DMS79 treated with DMSO at 0.1 percent for 48 hours (cell line): Measurements from ENCODE around the gene ASH1L.
"Not testable (repeated sequence)": the region's sequence is repeated elsewhere in the genome, so short reads cannot be mapped to it uniquely, and the experiment has no call there.

Source experiments
- DNase-seq: peaks from one replicate; lab custom pipeline; 2025; lab: John Stamatoyannopoulos, UW

The ASH1L gene

DNA sequence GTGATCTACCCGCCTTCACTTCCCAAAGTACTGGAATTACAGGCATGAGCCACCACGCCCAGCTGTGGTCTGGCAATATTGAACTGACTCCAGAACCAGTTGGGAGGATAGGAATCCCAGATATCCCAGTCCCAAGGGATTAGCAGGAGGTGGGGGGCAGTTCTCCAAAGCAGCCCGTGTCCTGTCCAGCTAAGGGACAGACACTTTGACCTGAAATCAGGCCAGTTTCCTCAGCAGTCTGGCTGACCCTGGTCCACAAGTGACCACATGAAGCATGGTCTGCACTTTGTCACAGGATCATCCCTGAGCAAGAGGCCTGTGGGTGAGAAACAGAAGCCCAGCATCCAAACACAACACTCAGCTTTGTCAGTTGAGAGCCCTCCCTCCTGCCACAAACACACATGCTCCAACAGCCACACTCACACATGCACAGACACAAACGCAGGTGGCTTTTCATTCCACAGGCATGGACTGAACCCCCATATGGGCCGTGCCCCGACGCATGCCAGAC is 256.7 kb downstream of the ASH1L start:
- DNase-seq, result no peak

DNA sequence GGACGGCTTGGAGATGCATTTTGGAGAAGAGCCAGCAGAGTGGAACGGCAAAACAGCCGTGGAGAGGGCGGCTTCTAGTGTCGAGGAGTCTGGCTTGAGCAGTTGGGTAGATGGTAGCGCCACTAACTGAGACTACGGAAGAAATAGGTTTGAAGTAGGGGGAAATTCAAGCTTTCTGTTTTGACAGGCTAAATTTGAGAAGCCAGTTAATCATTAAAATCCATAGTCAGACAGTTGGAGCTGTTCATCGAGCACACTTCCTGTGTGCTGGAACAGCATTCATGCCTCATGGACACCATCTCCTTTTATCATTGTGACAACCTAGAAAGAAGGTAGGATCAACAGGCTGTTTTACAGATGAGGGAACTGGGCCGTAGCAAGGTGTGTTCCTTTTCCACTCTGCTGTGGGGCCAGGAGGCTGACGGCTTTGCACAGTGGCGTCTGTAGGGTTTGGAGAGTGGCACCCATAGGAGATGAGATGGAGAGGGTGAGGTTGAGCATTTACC is 258.0 kb downstream of the ASH1L start:
- DNase-seq, result no peak

DNA sequence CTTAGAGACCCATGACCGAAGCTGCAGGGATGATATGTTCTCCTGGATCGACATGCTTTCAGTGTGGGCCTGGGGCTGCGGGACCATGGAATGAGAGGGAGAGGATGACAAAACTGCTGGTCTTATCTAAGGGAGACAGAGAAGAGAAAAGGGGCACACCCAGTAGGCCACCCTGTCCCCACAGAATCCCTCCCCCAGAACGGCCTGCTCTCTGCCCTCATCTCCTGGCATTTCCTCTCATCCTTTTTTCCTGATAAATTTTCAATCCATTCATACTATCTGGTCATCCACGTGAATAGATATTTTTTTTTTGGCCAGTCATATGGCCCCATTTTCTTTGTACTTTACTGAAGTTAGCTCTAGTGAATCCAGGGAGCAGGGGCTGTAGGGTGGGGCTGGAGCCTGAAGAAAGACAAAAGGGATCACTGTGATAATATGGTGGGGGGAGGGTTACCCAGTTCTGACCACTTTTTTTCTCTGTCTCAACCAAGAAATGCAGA is 261.2 kb downstream of the ASH1L start, which contains the start of gene PKLR:
PKLR (minus strand) TSS at position 97 of the 500 bp plus-strand sequence; CDS start at position 54, 43 bp downstream.
- no peak for DNase-seq

DNA sequence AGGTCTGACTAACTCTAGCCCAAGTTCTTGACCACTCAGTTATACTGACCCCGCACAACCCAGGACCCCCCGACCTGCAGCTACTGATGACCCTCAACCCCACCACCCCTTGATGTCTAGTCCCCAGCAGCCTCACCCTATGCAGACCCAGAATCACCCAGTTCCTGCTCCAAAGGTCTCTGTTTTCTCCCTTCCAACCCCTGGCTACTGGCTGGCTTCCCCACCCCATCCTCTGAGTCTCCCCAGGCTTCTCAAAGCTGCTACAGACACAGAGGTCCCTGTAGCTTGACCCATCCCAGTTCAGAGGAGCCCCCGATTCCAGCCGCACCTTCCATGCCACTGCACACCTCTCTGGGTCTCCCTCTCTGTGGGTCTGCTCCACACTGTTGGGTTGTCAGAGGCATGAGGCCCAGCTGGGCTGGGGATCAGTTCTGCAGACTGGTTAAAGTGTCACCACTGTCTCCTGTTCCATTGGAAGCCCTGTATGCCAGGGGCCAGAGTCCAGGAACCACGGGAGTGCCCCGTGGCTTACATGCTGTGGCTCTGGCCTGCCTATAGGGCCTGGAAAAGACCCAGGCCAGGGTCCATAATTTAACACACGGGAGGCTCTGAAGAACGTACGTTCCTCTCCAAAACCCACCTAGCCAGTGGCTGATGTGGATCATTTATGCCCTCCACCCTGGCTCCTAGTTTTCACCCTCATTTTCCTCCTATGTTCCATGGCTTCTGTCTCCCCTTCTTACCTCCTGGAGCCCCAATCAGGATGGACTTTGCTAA is 261.9 kb downstream of the ASH1L start:
- no peak for DNase-seq

DNA sequence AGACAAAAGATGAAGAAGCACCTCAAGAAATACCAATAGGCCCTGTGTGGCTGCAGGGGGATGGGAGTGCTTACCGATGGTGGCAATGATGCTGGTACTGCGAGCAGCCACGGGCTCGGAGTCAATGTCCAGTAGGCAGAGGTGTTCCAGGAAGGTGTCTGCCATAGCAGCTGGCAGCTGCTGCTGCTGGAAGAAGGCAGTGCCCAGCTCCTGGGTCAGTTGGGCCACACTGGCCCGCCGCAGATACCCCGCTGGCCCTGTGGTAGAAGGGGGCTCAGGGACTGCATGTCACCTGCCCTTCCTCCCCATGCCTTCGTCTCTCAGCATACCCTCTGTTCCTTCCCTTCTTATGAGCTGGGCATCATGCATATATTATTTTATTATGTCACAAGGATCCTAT is 262.6 kb downstream of the ASH1L start:
- DNase-seq, result no peak

DNA sequence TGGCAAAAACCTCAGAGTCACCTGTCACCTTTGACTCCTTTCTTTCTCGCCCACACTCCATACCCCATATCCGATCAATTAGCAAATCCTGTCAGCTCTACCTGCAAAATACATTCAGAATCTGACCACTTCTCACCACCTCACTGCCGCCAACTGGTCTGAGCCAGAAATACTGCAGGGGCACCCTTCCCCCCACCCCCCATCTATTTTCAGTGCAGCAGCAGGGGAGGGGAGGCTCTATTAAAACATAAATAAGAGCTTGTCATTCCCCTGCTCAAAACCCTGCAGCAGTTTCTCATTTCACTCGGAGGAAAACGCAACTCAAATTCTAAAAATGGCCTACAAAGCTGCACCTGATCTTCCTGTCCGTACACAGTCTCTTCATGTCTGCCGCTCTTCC is 265.2 kb downstream of the ASH1L start:
- no peak for DNase-seq

DNA sequence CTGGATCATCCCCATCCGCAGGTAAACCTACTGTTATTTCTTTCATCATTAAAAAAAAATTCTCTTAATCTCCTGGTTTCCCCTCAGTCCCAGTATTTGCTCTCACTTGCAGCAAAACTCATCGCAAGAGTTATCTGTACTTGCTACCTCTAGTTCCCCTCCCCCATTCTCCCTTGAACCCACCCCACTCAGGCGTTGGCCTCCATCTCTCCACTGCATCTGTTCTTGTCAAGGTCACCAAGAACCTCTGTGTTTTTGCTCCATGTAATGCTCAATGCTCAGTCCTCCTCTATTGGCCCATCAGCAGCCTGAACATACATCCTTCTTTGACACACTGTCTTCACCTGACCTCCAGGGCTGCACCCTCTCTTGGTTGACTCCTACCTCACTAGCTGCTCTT is 265.9 kb downstream of the ASH1L start:
- DNase-seq, result no peak

DNA sequence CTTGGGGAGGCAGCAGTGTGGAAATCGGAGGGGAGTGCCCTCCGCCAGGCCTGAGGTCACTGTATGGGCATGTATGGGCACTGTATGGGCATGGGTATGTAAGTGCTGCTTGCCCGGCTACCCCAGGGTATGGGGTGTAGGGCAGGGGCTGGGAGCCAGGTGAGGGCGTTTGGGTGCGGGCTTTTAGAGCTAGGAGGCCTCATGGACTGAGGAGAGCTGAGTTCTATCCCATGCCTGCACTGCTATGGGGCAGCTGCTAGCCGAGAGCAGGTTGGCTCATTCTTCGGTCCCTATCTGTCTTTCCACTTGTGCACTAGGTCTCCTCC is 266.7 kb downstream of the ASH1L start:
- no peak for DNase-seq

DNA sequence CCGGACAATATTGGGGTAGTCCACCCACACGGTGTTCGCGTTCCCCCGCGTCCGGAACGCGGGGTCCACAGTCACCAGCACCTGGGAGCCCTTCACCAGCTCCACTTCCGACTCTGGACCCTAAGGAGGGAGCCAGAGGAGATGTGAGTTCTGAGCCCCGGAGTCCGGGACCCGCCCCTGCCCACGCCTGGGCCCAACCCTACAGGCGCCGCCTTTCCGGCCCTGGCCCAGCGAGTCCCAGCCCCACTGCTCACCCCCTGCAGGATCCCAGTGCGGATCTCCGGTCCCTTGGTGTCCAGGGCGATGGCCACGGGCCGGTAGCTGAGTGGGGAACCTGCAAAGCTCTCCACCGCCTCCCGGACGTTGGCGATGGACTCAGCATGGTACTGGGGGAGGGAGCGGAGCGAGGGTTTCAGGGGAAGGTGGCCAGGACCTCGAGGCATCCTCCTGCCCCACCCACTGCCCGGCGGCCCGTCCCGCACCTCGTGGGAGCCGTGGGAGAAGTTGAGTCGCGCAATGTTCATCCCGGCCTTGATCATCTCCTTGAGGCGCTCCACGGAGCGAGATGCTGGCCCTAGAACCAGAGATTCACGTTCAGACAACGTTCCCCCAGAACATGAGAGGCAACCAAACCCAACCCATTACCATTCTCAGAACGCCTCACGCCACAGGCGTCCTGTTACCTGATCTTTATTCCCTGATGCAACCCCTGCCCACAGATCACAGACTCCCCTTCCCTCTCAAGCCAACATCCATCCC is 267.2 kb downstream of the ASH1L start:
- no peak for DNase-seq

DNA sequence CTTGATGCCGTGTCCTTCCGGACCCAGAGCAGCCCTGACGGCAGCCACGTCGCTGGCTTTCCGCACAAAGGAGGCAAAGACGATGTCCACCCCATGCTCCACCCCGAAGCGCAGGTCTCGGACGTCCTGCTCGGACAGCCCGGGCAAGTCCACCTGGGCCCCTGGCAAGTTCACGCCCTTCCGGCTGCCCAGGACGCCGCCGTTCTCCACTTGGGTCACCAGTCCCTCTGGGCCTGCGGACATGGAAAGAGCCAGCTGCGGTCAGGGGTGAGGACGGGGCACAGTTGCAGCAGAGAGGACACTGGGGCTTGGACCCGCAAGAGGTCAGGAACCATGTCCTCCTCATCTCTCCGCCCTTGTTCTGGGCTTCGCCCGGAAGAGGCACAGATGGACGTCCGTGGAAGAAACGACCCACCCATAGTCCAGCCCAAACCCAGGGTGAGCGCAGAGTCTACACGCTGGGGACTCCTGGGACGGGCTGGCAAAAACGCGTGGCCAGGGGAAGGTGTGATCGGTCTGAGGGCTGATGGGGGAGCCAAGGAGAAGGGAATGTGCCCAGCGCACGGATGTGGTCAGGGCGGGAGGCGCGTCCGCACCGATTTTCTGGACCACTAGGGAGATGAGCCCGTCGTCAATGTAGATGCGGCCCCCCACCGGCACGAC is 268.0 kb downstream of the ASH1L start:
- no peak for DNase-seq

DNA sequence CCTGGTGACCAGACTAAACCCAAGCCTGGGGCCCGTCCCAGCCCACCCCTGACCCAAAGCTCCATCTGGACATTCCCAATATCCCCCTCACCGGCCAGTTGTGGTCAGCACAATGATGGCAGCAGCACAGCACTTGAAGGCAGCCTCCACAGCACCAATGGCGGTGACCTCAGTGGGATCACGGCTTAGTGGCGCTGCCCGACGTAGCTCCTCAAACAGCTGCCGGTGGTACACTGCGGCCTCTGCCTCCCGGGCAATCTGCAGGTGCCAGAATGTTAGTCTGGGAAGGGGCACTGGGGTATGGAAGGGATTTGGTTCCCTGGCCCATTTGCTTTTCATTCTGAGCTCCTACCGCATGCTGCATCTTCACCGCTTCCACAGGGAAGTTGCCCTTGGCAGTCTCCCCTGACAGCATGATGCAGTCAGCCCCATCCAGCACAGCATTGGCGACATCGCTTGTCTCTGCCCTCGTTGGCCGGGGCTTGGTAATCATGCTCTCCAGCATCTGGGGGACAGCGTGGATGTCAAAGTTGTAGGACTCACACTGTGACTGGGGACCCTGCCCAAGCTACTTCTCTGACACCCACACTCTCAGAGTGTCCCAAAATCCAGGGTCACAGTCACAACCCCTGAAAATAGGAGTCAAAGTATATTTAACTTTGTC is 269.4 kb downstream of the ASH1L start:
- no peak for DNase-seq

DNA sequence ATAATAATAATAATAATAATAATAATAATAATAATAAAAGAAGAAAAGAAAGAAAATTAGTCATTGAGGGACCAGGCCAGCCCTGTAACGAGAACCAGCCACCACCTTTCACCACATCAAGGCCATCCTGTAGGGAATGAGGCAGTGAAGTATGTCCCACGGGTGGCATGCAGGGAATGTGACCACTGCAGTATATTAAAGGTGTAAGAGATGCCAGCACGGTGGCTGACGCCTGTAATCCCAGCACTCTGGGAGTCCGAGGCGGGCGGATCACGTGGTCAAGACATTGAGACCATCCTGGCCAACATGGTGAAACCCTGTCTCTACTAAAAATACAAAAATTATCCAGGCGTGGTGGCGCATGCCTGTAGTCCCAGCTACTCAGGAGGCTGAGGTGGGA is 271.6 kb downstream of the ASH1L start:
- DNase-seq, result not testable (repeated sequence)

DNA sequence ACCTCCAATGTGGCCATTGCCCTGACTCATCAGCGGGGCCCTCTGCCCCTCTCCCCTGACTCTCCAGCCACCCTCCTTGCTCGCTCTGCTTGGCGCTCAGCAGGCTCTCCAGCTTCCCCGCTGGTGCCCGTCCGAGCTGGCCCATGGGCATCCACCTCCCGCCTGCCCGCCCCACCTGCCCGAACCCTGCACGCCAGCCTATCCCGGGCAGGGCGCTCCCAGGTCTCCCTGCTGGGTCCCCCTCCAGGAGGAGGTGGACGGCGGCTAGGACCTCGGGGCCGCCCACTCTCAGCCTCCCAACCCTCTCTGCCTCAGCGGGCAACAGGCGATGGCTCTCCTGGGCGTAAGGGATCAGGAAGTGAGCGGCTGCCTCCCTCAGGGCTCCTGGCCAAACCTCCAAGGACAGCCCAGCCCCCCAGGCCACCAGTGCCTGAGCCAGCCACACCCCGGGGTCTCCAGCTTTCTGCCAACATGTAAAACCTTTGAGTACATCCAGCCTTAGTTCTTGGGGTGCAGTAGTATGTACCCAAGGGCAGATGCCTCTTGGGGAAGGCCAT is 274.5 kb downstream of the ASH1L start:
- no peak for DNase-seq

DNA sequence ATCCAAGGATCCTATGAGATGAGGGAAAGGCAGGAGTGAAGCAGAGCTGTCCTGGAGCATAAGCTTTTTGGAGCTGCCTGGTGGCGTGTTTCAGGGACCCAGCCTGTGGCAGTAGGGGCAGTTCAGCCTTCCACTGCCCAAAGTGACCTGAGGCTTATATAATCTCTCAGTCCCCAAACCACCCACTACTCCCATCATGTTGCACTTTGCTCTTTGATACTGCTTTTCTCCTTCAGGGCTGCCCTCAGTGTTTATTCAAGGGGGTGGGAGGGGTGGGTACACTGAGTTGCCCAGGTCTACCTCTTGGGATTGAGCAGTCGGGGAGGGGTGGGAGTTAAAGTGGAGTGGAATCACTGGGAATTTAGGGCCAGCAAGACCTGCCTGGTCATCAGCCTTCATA is 276.1 kb downstream of the ASH1L start:
- DNase-seq, result no peak

DNA sequence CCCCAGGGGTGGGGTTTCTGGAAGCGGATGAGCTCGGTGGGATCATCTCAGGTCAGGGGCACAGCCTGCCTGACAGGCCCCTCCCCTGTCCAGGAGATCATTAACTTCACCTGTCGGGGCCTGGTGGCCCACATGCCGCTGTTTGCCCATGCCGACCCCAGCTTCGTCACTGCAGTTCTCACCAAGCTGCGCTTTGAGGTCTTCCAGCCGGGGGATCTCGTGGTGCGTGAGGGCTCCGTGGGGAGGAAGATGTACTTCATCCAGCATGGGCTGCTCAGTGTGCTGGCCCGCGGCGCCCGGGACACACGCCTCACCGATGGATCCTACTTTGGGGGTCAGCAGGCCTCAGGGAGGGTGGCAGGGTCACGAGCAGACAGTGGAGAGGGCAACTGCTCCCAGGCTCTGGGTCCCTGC is 277.0 kb downstream of the ASH1L start:
- no peak for DNase-seq
